ENCODE measurements around the gene B3GNT3.

Gene B3GNT3

DNA sequence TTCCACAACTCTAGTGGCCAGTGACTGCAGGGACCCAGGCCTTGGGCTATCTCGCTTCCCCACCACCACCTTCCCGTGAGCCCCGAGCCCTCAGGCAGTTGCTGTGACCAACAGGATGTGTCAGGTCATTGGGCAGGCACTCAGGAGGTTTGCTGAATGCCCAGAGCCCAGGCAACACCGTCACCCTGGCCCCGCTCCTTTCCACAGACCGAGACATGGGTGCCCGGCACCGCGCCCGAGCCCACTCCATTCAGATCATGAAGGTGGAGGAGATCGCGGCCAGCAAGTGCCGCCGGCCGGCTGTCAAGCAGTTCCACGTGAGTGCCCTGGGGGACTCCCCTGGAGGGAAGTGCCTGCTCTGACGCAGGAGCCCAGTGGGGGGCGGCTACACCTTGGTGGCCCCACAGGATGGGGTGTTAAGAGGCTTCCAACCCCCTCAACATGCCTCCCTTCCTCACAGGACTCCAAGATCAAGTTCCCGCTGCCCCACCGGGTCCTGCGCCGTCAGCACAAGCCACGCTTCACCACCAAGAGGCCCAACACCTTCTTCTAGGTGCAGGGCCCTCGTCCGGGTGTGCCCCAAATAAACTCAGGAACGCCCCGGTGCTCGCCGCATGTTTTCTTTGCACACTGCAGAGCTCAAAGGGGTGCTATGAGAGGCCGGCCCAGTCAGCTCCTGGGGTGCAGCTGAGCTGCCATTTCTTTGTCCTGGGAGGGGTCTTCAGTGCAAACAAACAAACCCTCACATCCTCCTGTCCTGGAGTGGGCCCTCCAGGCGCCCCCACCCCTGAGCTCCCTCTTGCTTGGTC, 68.0 kb downstream of the B3GNT3 start:
- DNase-seq = no peak
